B cell (primary cell): Measurements from ENCODE around the gene MAGEA11. TPM values are rescaled to one million over a fixed set of nuclear protein-coding genes. Genes with fewer than 3 reads are reported as not detected.
"Not testable (repeated sequence)": the region's sequence is repeated elsewhere in the genome, so short reads cannot be mapped to it uniquely, and the experiment has no call there.

Experiments used
- ATAC-seq: fragments of 200-7000 bp; cut with Tn5 transposase; one replicate; pipeline ENCODE4 v1.10.0; 2021; ENCODE audit warnings: low read depth, mild to moderate bottlenecking, moderate number of reproducible peaks, moderate library complexity
- CTCF ChIA-PET: fragments of 350-600 bp; sonication (Branson Sonifier 250); formaldehyde crosslinking; loops from one replicate; lab custom pipeline; 2021; ENCODE audit warnings: antibody characterized with exemption, inconsistent platforms; lab: Charles Lee
- POLR2A ChIA-PET: fragments of 350-600 bp; sonication (Branson Sonifier 250); formaldehyde crosslinking; loops from one replicate; lab custom pipeline; 2021; ENCODE audit warnings: antibody characterized with exemption; lab: Charles Lee
- DNase-seq: peaks from one replicate; pipeline ENCODE4 v3.0.0; 2013
- H2AFZ ChIP-seq: 2 replicates; pipeline ENCODE4 v1.6.1; 2012; ENCODE audit warnings: mild to moderate bottlenecking, low read depth, low read length; ENCODE audit not compliant: insufficient read depth, poor library complexity, severe bottlenecking
- H3K27ac ChIP-seq, 2 donors: 1 replicate in 1 of 2; 2 replicates in 1 of 2; pipeline ENCODE4 v1.5.1; 2012 to 2013; ENCODE audit warnings: low read length in 2 of 2, mild to moderate bottlenecking in 2 of 2, moderate library complexity in 1 of 2
- H3K27me3 ChIP-seq, 4 experiments: fragments of 200-600 bp in 1 of 4; sonication (generic) in 1 of 4; replicated peaks in 1 of 4; 1 replicate in 2 of 4; 2 replicates in 2 of 4; pipeline versions ENCODE4 v1.6.1 to v1.7.0; 2013 to 2016; ENCODE audit warnings: low read length in 3 of 4, mild to moderate bottlenecking in 2 of 4, mixed read lengths in 1 of 4, moderate library complexity in 1 of 4; ENCODE audit not compliant: insufficient read depth in 4 of 4, control insufficient read depth in 3 of 4; ENCODE audit errors: control extremely low read depth in 1 of 4
- H3K36me3 ChIP-seq, 2 experiments: replicated peaks in 1 of 2; 1 replicate in 1 of 2; 2 replicates in 1 of 2; pipeline versions ENCODE4 v1.6.1 to v1.7.1; 2013; ENCODE audit warnings: low read length in 1 of 2; ENCODE audit not compliant: insufficient read depth in 2 of 2, control insufficient read depth in 1 of 2; ENCODE audit errors: control extremely low read depth in 1 of 2, extremely low read depth in 1 of 2
- H3K4me1 ChIP-seq, 2 donors: fragments of 200-600 bp in 1 of 2; sonication (generic) in 1 of 2; 1 replicate in 1 of 2; 2 replicates in 1 of 2; pipeline versions ENCODE4 v1.5.1 to v1.6.1; 2013 to 2017; ENCODE audit warnings: low read length in 2 of 2; ENCODE audit not compliant: control insufficient read depth in 2 of 2, insufficient read depth in 2 of 2
- H3K4me2 ChIP-seq: replicated peaks from 2 replicates; pipeline ENCODE3; 2012; ENCODE audit warnings: mild to moderate bottlenecking, low read depth, low read length; ENCODE audit not compliant: poor library complexity, severe bottlenecking
- H3K4me3 ChIP-seq, 5 experiments: fragments of 200-600 bp in 1 of 5; sonication (generic) in 1 of 5; 1 replicate in 3 of 5; 2 replicates in 2 of 5; pipeline versions ENCODE4 v1.5.1 to v1.7.0; 2011 to 2016; ENCODE audit warnings: low read length in 4 of 5, mild to moderate bottlenecking in 4 of 5, low read depth in 2 of 5, control low read depth in 1 of 5, moderate library complexity in 1 of 5; ENCODE audit not compliant: insufficient read depth in 1 of 5; ENCODE audit errors: control extremely low read depth in 1 of 5, extremely low read depth in 1 of 5
- H3K79me2 ChIP-seq: fragments of 200-600 bp; sonication (generic); one replicate; pipeline ENCODE4 v1.6.0; 2016; ENCODE audit warnings: low read length; ENCODE audit not compliant: control insufficient read depth, insufficient read depth
- H3K9ac ChIP-seq: fragments of 200-600 bp; sonication (generic); 2 replicates; pipeline ENCODE4 v1.6.1; 2017; ENCODE audit warnings: mild to moderate bottlenecking, low read length, moderate library complexity
- H3K9me3 ChIP-seq, 3 donors: one replicate each; pipeline versions ENCODE4 v1.6.1 to v1.7.1; 2013; ENCODE audit warnings: low read length in 2 of 3; ENCODE audit not compliant: control insufficient read depth in 2 of 3, insufficient read depth in 1 of 3; ENCODE audit errors: control extremely low read depth in 1 of 3
- H4K20me1 ChIP-seq: 2 replicates; pipeline ENCODE4 v1.6.0; 2012; ENCODE audit warnings: mild to moderate bottlenecking, low read length; ENCODE audit not compliant: insufficient read depth, control insufficient read depth, poor library complexity, severe bottlenecking
- H3K27ac Mint-ChIP-seq: one replicate; pipeline ENCODE4 v1.8.0; 2021; ENCODE audit warnings: mixed read lengths
- H3K27me3 Mint-ChIP-seq: one replicate; pipeline ENCODE4 v1.8.0; 2021; ENCODE audit warnings: mixed read lengths
- H3K4me1 Mint-ChIP-seq: one replicate; pipeline ENCODE4 v1.8.0; 2021; ENCODE audit warnings: mixed read lengths
- H3K4me3 Mint-ChIP-seq: one replicate; pipeline ENCODE4 v1.8.0; 2021; ENCODE audit warnings: mixed read lengths
- H3K9me3 Mint-ChIP-seq: one replicate; pipeline ENCODE4 v1.8.0; 2022; ENCODE audit warnings: mixed read lengths; ENCODE audit not compliant: insufficient read depth
- CTCF ChIP-seq: fragments of 200-600 bp; IDR thresholded peaks from one replicate; pipeline ENCODE4 v1.8.0; 2022; ENCODE audit warnings: antibody characterized with exemption, mild to moderate bottlenecking
- EZH2 ChIP-seq: IDR thresholded peaks from 2 replicates; pipeline ENCODE4 v1.6.1; 2012; ENCODE audit warnings: borderline replicate concordance, low read depth, mild to moderate bottlenecking, moderate library complexity, low read length; ENCODE audit not compliant: insufficient read depth, poor library complexity, severe bottlenecking
- WGBS: methylation state at CpG from one replicate; pipeline ENCODE4 v1.1.5; 2013; ENCODE audit warnings: missing lambda C conversion rate; ENCODE audit not compliant: insufficient coverage; 5-methylcytosine and 5-hydroxymethylcytosine counted together
- intact Hi-C: fragments of 100-400 bp; cut with micrococcal nuclease; formaldehyde crosslinking; loops from one replicate; pipeline ENCODE4 v1.10.0; 2022
- polyA plus RNA-seq: library from polyadenylated mRNA; depleted of rRNA; stranded (reverse); fragments of >200 nt; gene quantifications from 2 replicates; pipeline ENCODE4 v1.2.3, GENCODE V29; 2012
- total RNA-seq, 2 donors: library from RNA; stranded (reverse); fragments of 120-200 nt in 1 of 2; gene quantifications; 1 replicate in 1 of 2; 2 replicates in 1 of 2; pipeline versions ENCODE4 v1.2.3 to v1.2.4, GENCODE V29; 2013 to 2022

The MAGEA11 gene
- total and polyA plus RNA-seq, 2 donors (not counting 1 experiment from before 2014, with no cell fraction given), result not detected

GRCh38 chrX:149757206-149758067 lies 45.6 kb downstream of the MAGEA11 start:
- TF ChIP-seq CTCF (no peak), EZH2 (no peak)
- H3K9ac ChIP-seq, result no peak overlapping the region
- Mint-ChIP-seq H3K4me3 (no peak overlapping the region), H3K27ac (no peak overlapping the region), H3K4me1 (no peaks in the 10 kb centered on the region), H3K9me3 (no peaks in the 10 kb centered on the region), H3K27me3 (no peaks in the 10 kb centered on the region)
- H2AFZ ChIP-seq, result no peak overlapping the region
- H4K20me1 ChIP-seq, result no peaks in the 10 kb centered on the region
- ATAC-seq, result no peak
- no peaks in the 10 kb centered on the region for H3K4me1 ChIP-seq
- H3K4me3 ChIP-seq, result no peak overlapping the region
- intact Hi-C loops, result no loop called here
- no peak overlapping the region for H3K27ac ChIP-seq
- no peak for DNase-seq
- no peaks in the 10 kb centered on the region for H3K27me3 ChIP-seq
- H3K9me3 ChIP-seq, result no peaks in the 10 kb centered on the region
- no peak overlapping the region for H3K4me2 ChIP-seq
- 71% methylated on average over 1 of the region's 8 CpGs for whole genome bisulfite sequencing
- H3K36me3 ChIP-seq, result no peaks in the 10 kb centered on the region
- POLR2A ChIA-PET, result no interaction called here
- CTCF ChIA-PET, result no interaction called here
- H3K79me2 ChIP-seq, result no peaks in the 10 kb centered on the region

GRCh38 chrX:149758068-149758714 lies 46.3 kb downstream of the MAGEA11 start:
- no peaks in the 10 kb centered on the region for H3K27me3 Mint-ChIP-seq
- Histone ChIP-seq H3K9ac (no peak overlapping the region), H3K36me3 (no peaks in the 10 kb centered on the region), H2AFZ (no peak overlapping the region), H3K9me3 (no peaks in the 10 kb centered on the region), H3K4me1 (no peaks in the 10 kb centered on the region), H3K27me3 (no peaks in the 10 kb centered on the region), H3K79me2 (no peaks in the 10 kb centered on the region), H3K4me2 (no peak overlapping the region), H4K20me1 (no peaks in the 10 kb centered on the region), H3K4me3 (no peak overlapping the region), H3K27ac (no peak overlapping the region)
- CTCF ChIA-PET, result no interaction called here
- H3K9me3 Mint-ChIP-seq, result no peaks in the 10 kb centered on the region
- intact Hi-C loops, result no loop called here
- H3K4me1 Mint-ChIP-seq, result no peaks in the 10 kb centered on the region
- no peak for ATAC-seq
- DNase-seq, result no peak
- TF ChIP-seq CTCF (no peak), EZH2 (no peak)
- POLR2A ChIA-PET, result no interaction called here
- H3K4me3 Mint-ChIP-seq, result no peak overlapping the region
- WGBS, result 96% methylated on average over 16 of the region's 18 CpGs
- H3K27ac Mint-ChIP-seq, result no peak overlapping the region

GRCh38 chrX:149758715-149759078 lies 46.8 kb downstream of the MAGEA11 start:
- POLR2A ChIA-PET, result not testable (repeated sequence)

More at GRCh38 chrX:149758715-149759078, 46.8 kb downstream of the MAGEA11 start:
- H3K36me3 ChIP-seq, H3K79me2 ChIP-seq, H2AFZ ChIP-seq, H3K27ac Mint-ChIP-seq, H3K9me3 Mint-ChIP-seq, H3K27me3 Mint-ChIP-seq, H3K4me3 ChIP-seq, intact Hi-C loops, H4K20me1 ChIP-seq, H3K4me3 Mint-ChIP-seq, H3K4me1 Mint-ChIP-seq, H3K9me3 ChIP-seq, DNase-seq, H3K4me2 ChIP-seq, ATAC-seq, H3K27ac ChIP-seq, H3K27me3 ChIP-seq, H3K9ac ChIP-seq, CTCF ChIA-PET, H3K4me1 ChIP-seq: not testable (repeated sequence)
- WGBS, result 89% methylated on average over 5 of the region's 17 CpGs
